OCI-LY7 (cell line): ENCODE results near the gene SPEM1. TPM values are rescaled to one million over a fixed set of nuclear protein-coding genes. Genes with fewer than 3 reads are reported as not detected.

Experiments
- BruUV-seq: library from RNA; stranded (reverse); fragments of 400-500 nt; replicated peaks from 2 replicates; lab custom pipeline; 2021; lab: Mats Ljungman, UMichigan
- CTCF ChIA-PET: fragments of 300-600 bp; sonication (Branson Sonifier 250); formaldehyde crosslinking; loops from one replicate; lab custom pipeline; 2022; ENCODE audit warnings: antibody characterized with exemption; ENCODE audit not compliant: unreplicated experiment; lab: Charles Lee
- POLR2A ChIA-PET: fragments of 300-600 bp; sonication (Branson Sonifier 250); formaldehyde crosslinking; loops from one replicate; lab custom pipeline; 2022; ENCODE audit warnings: antibody characterized with exemption; lab: Charles Lee
- DNase-seq: peaks from one replicate; pipeline ENCODE4 v3.0.0-alpha.2; 2015; ENCODE audit warnings: low spot score
- H2AFZ ChIP-seq: fragments of 200-600 bp; sonication (generic), shearing (Covaris generic); 2 replicates; pipeline ENCODE4 v1.6.1; 2014; ENCODE audit warnings: mild to moderate bottlenecking, antibody characterized with exemption, low read length, moderate library complexity
- H3K27ac ChIP-seq: fragments of 200-600 bp; sonication (generic); 2 replicates; pipeline ENCODE4 v1.5.1; 2014; ENCODE audit warnings: mixed run types, low read depth, mild to moderate bottlenecking, moderate library complexity, low read length, inconsistent platforms; ENCODE audit not compliant: poor library complexity, severe bottlenecking
- H3K36me3 ChIP-seq: fragments of 200-600 bp; sonication (generic); 2 replicates; pipeline ENCODE4 v1.6.1; 2014; ENCODE audit warnings: mild to moderate bottlenecking, antibody characterized with exemption, low read length, moderate library complexity, mixed read lengths; ENCODE audit not compliant: insufficient read depth
- H3K4me1 ChIP-seq: fragments of 200-600 bp; sonication (generic); 2 replicates; pipeline ENCODE4 v1.5.1; 2014; ENCODE audit warnings: mild to moderate bottlenecking, low read length; ENCODE audit not compliant: insufficient read depth, poor library complexity, severe bottlenecking
- H3K4me2 ChIP-seq: fragments of 200-600 bp; sonication (generic); 2 replicates; pipeline ENCODE4 v1.6.1; 2014; ENCODE audit warnings: mild to moderate bottlenecking, low read length
- H3K4me3 ChIP-seq: fragments of 200-600 bp; sonication (generic); 2 replicates; pipeline ENCODE4 v1.5.1; 2014; ENCODE audit warnings: mild to moderate bottlenecking, low read depth, low read length; ENCODE audit not compliant: poor library complexity, severe bottlenecking
- H3K79me2 ChIP-seq: fragments of 200-600 bp; sonication (generic); 2 replicates; pipeline ENCODE4 v1.6.1; 2016; ENCODE audit warnings: low read depth, mild to moderate bottlenecking, low read length, moderate library complexity, mixed read lengths; ENCODE audit not compliant: insufficient read depth
- H3K9me2 ChIP-seq: fragments of 200-600 bp; sonication (generic); 2 replicates; pipeline ENCODE4 v1.6.1; 2016; ENCODE audit warnings: mild to moderate bottlenecking, low read length, mixed read lengths; ENCODE audit not compliant: insufficient read depth
- H3K9me3 ChIP-seq: fragments of 200-600 bp; sonication (generic); 2 replicates; pipeline ENCODE4 v1.6.1; 2014; ENCODE audit warnings: mild to moderate bottlenecking, mixed run types, low read length, mixed read lengths
- H4K20me1 ChIP-seq: fragments of 200-600 bp; sonication (generic); 2 replicates; pipeline ENCODE4 v1.6.1; 2014; ENCODE audit warnings: mild to moderate bottlenecking, antibody characterized with exemption, low read length, moderate library complexity, mixed read lengths; ENCODE audit not compliant: insufficient read depth
- CTCF ChIP-seq: fragments of 200-600 bp; sonication (generic); conservative IDR thresholded peaks from 2 replicates; pipeline ENCODE4 v1.5.1; 2014; ENCODE audit warnings: mild to moderate bottlenecking, antibody characterized with exemption, low read length, moderate library complexity, mixed read lengths
- EZH2phosphoT487 ChIP-seq: fragments of 200-600 bp; sonication (generic); IDR thresholded peaks from 2 replicates; pipeline ENCODE4 v1.6.1; 2018; ENCODE audit warnings: low read depth, borderline replicate concordance, mild to moderate bottlenecking, mixed run types, antibody characterized with exemption, low read length, moderate library complexity, mixed read lengths
- intact Hi-C: fragments of 100-400 bp; cut with micrococcal nuclease; formaldehyde crosslinking; loops from one replicate; pipeline ENCODE4 v1.10.0; 2022; ENCODE audit not compliant: unreplicated experiment
- total RNA-seq, 2 experiments: library from RNA; depleted of rRNA in 1 of 2; stranded (reverse); fragments of >200 nt in 1 of 2; shearing (Covaris generic) in 1 of 2; gene quantifications; 2 replicates each; pipeline ENCODE4 v1.2.3, GENCODE V29; 2014 to 2022

SPEM1 gene
- total RNA-seq, 2 experiments from 2014 or later = not detected

GRCh38 chr17:7438656-7439460, 18.7 kb downstream of the SPEM1 start:
- intact Hi-C loops = loop anchor here (5.0 kb wide), 1 partner anchor 402 kb away; the partner anchor contains the start of gene SLC16A13
- Histone ChIP-seq H3K27ac (no peak overlapping the region), H3K4me1 (peaks cover 40% of the 10 kb centered on the region), H3K4me3 (peak overlapping the region; percentile 55), H3K79me2 (peaks cover 4% of the 10 kb centered on the region; the same call in 1 of the 2 replicates), H3K36me3 (no peaks in the 10 kb centered on the region), H4K20me1 (no peaks in the 10 kb centered on the region), H3K4me2 (peak overlapping the region; percentile 99), H3K9me2 (no peaks in the 10 kb centered on the region), H3K9me3 (no peaks in the 10 kb centered on the region), H2AFZ (no peak overlapping the region)
- TF ChIP-seq CTCF (no peak), EZH2phosphoT487 (no peak)
- BruUV-seq = no TSS peak
- CTCF ChIA-PET = interaction anchor here (0.8 kb wide), 1 partner anchor 41 kb away, joined by 3 read pairs; the partner anchor contains the start of gene ZBTB4
- no peak for DNase-seq
- POLR2A ChIA-PET = interaction anchor here (0.6 kb wide), 1 partner anchor 55 kb away, joined by 3 read pairs; no protein-coding TSS in a partner anchor

GRCh38 chr17:7439462-7440112, 19.5 kb downstream of the SPEM1 start, which contains the start of gene FGF11:
Gene FGF11 (plus strand): TSS chr17:7439512. CDS start chr17:7439621, 109 bp downstream.
- Histone ChIP-seq H3K27ac (no peak within 1 kb of the TSS), H3K4me3 (peak within 1 kb of the TSS; percentile 63), H3K4me1 (peaks cover 40% of the 10 kb centered on the region), H2AFZ (peak within 1 kb of the TSS; percentile 39; the same call in 1 of the 2 replicates), H4K20me1 (no peaks in the 10 kb centered on the region), H3K9me3 (no peaks in the 10 kb centered on the region), H3K79me2 (peaks cover 4% of the 10 kb centered on the region; the same call in 1 of the 2 replicates), H3K36me3 (no peaks in the 10 kb centered on the region), H3K9me2 (no peaks in the 10 kb centered on the region), H3K4me2 (peak within 1 kb of the TSS; percentile 99)
- ChIA-PET CTCF (interaction anchor here (0.6 kb wide), 1 partner anchor 313 kb away, joined by 3 read pairs; no protein-coding TSS in a partner anchor), POLR2A (interaction anchor here (0.9 to 1.8 kb wide), 2 partner anchors 12 kb away, joined by 5 read pairs; no protein-coding TSS in a partner anchor)
- BruUV-seq = no TSS peak
- TF ChIP-seq CTCF = no peak
- no peak for TF ChIP-seq EZH2phosphoT487
- intact Hi-C loops = loop anchor here (5.0 kb wide), 1 partner anchor 402 kb away; the partner anchor contains the start of gene SLC16A13
- DNase-seq = no peak
